Astrocyte of the cerebellum (primary cell): ENCODE data around the gene REPIN1.

ENCODE experiments used
- DNase-seq: peaks from one replicate; pipeline ENCODE4 v3.0.0-alpha.2; 2011; ENCODE audit warnings: low read depth
- H3K4me3 ChIP-seq: 2 replicates; pipeline ENCODE4 v1.5.1; 2011; ENCODE audit warnings: mild to moderate bottlenecking, low read depth, low read length, moderate library complexity
- CTCF ChIP-seq: IDR thresholded peaks from 2 replicates; pipeline ENCODE4 v1.5.1; 2012; ENCODE audit warnings: low read length, low read depth, moderate library complexity, mild to moderate bottlenecking; ENCODE audit errors: missing control alignments
- in situ Hi-C: cut with HindIII; loops from 2 replicates; pipeline ENCODE4 v1.10.0; 2017; ENCODE audit warnings: low sequenced_read_pairs

The REPIN1 gene

GRCh38 chr7:150412518-150413488, 44.2 kb downstream of the REPIN1 start:
- TF ChIP-seq CTCF, result no peak
- DNase-seq, result no peak
- H3K4me3 ChIP-seq, result no peak overlapping the region
- in situ Hi-C loops, result no loop called here

DNA sequence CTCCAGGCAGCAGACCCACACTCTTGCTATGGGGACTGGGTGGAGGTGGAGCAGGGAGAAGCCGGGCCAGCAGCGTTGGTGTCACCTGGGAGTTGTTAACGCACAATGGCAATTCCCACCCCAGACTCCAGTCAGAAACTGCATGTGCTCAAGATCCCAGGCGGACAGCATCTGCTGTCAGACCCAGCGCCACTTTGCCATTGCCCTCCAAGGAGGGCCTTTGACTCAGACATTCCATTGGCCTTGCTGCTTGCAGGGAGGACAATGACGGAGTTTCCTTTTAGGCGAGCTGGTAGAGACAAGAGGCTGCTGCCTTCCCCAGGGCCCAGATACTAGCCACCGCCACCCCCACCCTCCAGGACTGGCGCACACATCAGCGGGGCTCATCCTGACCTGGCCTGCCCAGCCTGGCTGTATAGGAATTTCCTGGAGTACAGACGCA, 45.0 kb downstream of the REPIN1 start:
- no peak for DNase-seq
- in situ Hi-C loops, result no loop called here
- no peak overlapping the region for H3K4me3 ChIP-seq
- no peak for TF ChIP-seq CTCF

- H3K4me3 ChIP-seq, result no peak overlapping the region
- in situ Hi-C loops, result no loop called here
- no peak for DNase-seq
- TF ChIP-seq CTCF, result no peak
Measured at GRCh38 chr7:150415161-150416153, 46.8 kb downstream of the REPIN1 start.

- no peak for TF ChIP-seq CTCF
- H3K4me3 ChIP-seq, result no peak overlapping the region
- in situ Hi-C loops, result no loop called here
- DNase-seq, result no peak
Measured at GRCh38 chr7:150417239-150417638, 48.6 kb downstream of the REPIN1 start.

DNA sequence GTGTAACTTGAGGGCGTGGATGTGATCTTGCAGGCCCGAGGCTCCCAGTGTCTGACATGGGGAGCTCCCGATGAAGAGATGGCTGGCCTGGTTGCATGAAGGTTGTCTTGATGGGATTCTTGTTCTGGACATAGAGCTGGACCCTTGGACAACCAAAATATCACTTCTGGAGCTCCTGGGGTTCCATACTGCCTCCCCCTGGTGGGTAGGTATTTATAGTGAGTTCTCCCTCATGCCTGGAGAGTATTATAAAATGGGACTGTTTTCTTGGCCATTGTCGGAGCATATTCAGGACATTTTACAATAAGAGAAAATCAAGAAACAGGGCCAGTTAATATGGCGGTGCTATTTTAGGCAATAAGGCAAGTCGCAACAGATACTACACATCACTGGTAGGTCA, 49.2 kb downstream of the REPIN1 start:
- DNase-seq, result no peak
- in situ Hi-C loops, result no loop called here
- no peak for TF ChIP-seq CTCF
- H3K4me3 ChIP-seq, result no peak overlapping the region

- in situ Hi-C loops, result no loop called here
- no peak for DNase-seq
- TF ChIP-seq CTCF, result no peak
- H3K4me3 ChIP-seq, result no peak overlapping the region
Measured at GRCh38 chr7:150420242-150420641, 51.6 kb downstream of the REPIN1 start.
